OCI-LY7 (cell line): ENCODE data around the gene PRR33.

ENCODE experiments used
- CTCF ChIP-seq: fragments of 200-600 bp; sonication (generic); conservative IDR thresholded peaks from 2 replicates; pipeline ENCODE4 v1.5.1; 2014; ENCODE audit warnings: mild to moderate bottlenecking, antibody characterized with exemption, low read length, moderate library complexity, mixed read lengths
- EZH2phosphoT487 ChIP-seq: fragments of 200-600 bp; sonication (generic); IDR thresholded peaks from 2 replicates; pipeline ENCODE4 v1.6.1; 2018; ENCODE audit warnings: low read depth, borderline replicate concordance, mild to moderate bottlenecking, mixed run types, antibody characterized with exemption, low read length, moderate library complexity, mixed read lengths

DNA sequence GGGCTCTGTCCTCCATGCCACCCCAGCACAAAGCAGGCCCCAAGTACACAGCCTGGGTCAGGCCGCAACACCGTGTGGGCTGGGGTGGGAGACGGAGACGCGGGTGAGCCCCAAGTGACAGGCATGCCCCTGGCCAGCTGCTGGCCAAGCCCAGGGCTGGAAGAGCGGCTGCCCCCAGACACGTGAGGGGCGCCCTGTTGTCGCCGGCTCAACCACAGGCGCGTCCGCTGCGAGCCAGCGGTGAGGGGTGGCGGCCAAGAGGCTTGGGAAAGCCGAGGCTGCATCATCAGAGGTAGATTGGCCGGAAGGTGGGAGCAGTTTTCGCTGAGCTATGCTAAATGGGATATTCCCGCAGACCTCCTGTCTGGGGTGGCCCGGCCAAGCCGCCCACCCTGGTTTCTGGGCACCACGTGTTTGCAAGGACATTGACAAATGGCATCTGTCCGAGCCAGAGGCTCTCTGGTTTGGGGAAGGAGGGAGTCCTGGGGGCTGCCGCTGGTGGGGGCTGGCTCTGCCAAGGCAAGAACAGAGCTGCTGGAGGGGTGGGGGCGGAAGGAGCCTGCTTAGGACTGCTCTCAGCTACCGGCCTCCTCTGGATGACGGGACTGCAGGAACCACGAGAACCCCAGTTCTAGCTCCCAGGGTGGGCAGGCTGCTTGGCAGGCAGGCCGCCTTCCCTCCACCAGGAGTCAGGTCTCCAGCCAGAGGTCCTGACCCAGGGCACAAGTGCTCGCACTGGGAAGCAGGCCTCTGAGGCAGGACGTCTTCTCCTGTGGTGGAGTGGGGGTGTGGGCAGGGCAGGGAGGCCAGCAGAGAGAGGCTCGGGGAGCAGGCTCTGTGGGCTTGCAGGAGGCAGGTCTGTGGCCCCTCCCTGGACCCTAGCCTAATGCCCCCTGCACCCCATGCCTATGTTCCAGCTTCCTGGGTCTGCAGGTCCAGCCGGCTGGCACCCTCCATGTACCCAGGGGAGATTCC lies 552 bp downstream of the PRR33 start:
- no peak for TF ChIP-seq CTCF
- TF ChIP-seq EZH2phosphoT487 = no peak
